ENCODE measurements around the gene KRTAP5-4.
A peak's percentile ranks its signal among the peaks of the same experiment; 100 is the strongest.

KRTAP5-4 gene

DNA sequence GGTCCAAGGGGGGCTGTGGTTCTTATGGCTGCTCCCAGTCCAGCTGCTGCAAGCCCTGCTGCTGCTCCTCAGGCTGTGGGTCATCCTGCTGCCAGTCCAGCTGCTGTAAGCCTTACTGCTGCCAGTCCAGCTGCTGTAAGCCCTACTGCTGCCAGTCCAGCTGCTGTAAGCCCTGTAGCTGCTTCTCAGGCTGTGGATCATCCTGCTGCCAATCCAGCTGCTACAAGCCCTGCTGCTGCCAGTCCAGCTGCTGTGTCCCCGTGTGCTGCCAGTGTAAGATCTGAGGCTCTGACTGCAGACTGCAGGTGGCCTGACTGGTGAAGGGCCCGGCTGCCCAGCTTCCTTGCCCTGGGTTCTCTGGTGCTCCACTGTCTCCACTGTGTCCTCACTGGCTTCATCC is 8.3 kb upstream of the KRTAP5-4 start:
- no peak overlapping the region for H3K27ac ChIP-seq
- TF ChIP-seq ZFX (IDR thresholded peaks at IDR 0.05; ENCODE audit: borderline replicate concordance) (no peak), CTCF (IDR thresholded peaks at IDR 0.05) (no peak)

DNA sequence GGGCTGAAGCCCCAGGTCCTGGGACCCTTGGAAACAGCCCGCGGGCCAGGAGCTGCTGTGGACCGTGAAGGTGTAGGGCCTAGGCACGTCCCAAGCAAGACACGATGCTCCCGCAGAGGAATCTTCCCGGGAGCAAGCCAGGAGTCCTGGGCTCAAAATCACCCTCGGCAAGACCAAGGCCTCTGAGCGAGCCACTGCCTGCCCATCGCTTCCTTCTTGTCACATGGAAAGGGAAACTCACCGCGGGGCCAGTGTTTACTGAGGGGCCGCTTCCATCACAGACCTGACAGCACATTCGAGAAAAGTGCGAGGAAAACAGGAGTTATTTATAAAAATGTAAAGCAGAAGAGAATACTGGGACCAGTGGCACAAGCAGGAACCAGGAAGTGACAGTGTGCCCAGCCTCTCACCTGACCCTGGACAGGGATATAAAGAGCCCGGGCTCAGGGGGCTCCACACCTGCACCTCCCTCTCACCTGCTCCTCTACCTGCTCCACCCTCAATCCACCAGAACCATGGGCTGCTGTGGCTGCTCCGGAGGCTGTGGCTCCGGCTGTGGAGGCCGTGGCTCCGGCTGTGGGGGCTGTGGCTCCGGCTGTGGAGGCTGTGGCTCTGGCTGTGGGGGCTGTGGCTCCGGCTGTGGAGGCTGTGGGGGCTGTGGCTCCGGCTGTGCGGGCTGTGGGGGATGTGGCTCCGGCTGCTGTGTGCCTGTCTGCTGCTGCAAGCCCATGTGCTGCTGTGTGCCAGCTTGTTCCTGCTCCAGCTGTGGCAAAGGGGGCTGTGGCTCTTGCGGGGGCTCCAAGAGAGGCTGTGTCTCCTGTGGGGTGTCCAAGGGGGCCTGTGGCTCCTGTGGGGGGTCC is 7.6 kb upstream of the KRTAP5-4 start, which contains the start of gene KRTAP5-5:
TSS of gene KRTAP5-5 (plus strand) at position 450 of the 860 bp plus-strand sequence. CDS start at position 516, 66 bp downstream.
- no peak for TF ChIP-seq CTCF (IDR thresholded peaks at IDR 0.05)
- no peak for TF ChIP-seq ZFX (IDR thresholded peaks at IDR 0.05; ENCODE audit: borderline replicate concordance)
- no peak within 1 kb of the TSS for H3K27ac ChIP-seq

GRCh38 chr11:1628506-1629325 is 6.8 kb upstream of the KRTAP5-4 start:
- TF ChIP-seq ZFX (IDR thresholded peaks at IDR 0.05; ENCODE audit: borderline replicate concordance) (no peak), CTCF (IDR thresholded peaks at IDR 0.05) (peak; percentile 97)

GRCh38 chr11:1625541-1625940 is 3.6 kb upstream of the KRTAP5-4 start:
- H3K27ac ChIP-seq, result no peak overlapping the region
- no peak for TF ChIP-seq ZFX (IDR thresholded peaks at IDR 0.05; ENCODE audit: borderline replicate concordance)
- no peak for TF ChIP-seq CTCF (IDR thresholded peaks at IDR 0.05)

More at GRCh38 chr11:1628506-1629325, 6.8 kb upstream of the KRTAP5-4 start:
- no peak overlapping the region for H3K27ac ChIP-seq

DNA sequence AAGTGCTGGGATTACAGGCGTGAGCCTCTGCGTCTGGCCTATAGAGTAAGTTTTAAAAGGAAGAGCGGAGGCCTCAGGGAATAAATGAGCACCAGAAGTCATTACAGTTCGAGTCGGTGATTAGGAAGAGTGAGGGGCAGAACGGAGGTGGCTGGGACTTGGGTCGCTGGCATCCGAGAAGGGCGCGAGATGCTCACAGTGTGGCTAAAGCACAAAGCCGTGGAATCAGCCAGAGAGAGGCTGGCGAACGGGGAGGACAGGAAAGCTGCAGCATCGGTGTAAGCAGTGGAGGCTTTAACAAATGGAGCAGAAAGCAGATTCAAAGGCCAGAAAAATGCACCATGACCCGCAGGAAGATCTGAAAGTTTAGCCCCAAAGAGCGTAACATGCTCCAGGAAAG is 2.7 kb upstream of the KRTAP5-4 start:
- no peak overlapping the region for H3K27ac ChIP-seq
- TF ChIP-seq CTCF (IDR thresholded peaks at IDR 0.05) (no peak), ZFX (IDR thresholded peaks at IDR 0.05; ENCODE audit: borderline replicate concordance) (no peak)

DNA sequence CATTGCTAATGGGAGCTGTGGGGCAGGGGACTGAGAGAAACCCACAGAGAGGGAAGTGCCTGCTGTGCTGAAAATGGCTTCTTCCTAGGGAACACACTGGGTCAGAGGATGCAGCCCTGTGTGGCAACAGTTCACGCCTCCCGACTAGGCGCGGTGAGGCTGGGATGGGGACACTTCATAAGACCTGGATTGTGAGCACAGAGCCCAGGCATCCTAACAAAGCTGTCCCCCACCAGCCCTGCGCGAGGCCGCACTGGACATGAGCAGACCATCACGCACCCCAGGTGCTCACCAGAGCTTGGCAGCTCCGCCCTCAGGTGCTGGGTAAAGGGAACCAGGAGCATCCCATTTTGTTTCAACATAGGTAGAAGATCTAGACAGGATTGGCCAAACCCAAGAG is 1.8 kb upstream of the KRTAP5-4 start:
- no peak overlapping the region for H3K27ac ChIP-seq
- TF ChIP-seq CTCF (IDR thresholded peaks at IDR 0.05), result no peak
- TF ChIP-seq ZFX (IDR thresholded peaks at IDR 0.05; ENCODE audit: borderline replicate concordance), result no peak
